GM12878 (cell line): ENCODE results near the gene PCCA. TPM values are rescaled to one million over a fixed set of nuclear protein-coding genes. Genes with fewer than 3 reads are reported as not detected.

Experiments
- BHLHE40 ChIP-seq, 2 experiments: fragments of 450-650 bp in 1 of 2; IDR thresholded peaks; 2 replicates each; pipeline ENCODE4 v1.6.1; 2011 to 2017; ENCODE audit warnings: low read depth in 2 of 2, borderline replicate concordance in 1 of 2, improper control_type of control experiment in 1 of 2, low read length in 1 of 2, mild to moderate bottlenecking in 1 of 2
- CBFB ChIP-seq: IDR thresholded peaks from 2 replicates; pipeline ENCODE4 v1.6.1; 2016; ENCODE audit warnings: antibody characterized with exemption, low read depth
- E2F4 ChIP-seq: IDR thresholded peaks from 2 replicates; pipeline ENCODE4 v1.6.1; 2012; ENCODE audit warnings: low read depth, low read length, improper control_type of control experiment
- EGR1 ChIP-seq, 2 experiments: IDR thresholded peaks; 1 replicate in 1 of 2; 2 replicates in 1 of 2; pipeline ENCODE4 v1.6.1; 2011 to 2012; ENCODE audit warnings: low read depth in 2 of 2, low read length in 2 of 2, borderline replicate concordance in 1 of 2, mild to moderate bottlenecking in 1 of 2, moderate library complexity in 1 of 2
- ELK1 ChIP-seq: IDR thresholded peaks from 2 replicates; pipeline ENCODE4 v1.6.1; 2012; ENCODE audit warnings: low read depth, low read length, improper control_type of control experiment
- HCFC1 ChIP-seq: fragments of 150-350 bp; IDR thresholded peaks from 2 replicates; pipeline ENCODE4 v1.6.1; 2014; ENCODE audit warnings: low read length
- KLF5 ChIP-seq: fragments of 450-650 bp; IDR thresholded peaks from 2 replicates; pipeline ENCODE4 v1.6.1; 2014; ENCODE audit warnings: mild to moderate bottlenecking; ENCODE audit not compliant: partially characterized antibody
- PBX3 ChIP-seq: IDR thresholded peaks from 2 replicates; pipeline ENCODE4 v1.6.1; 2011; ENCODE audit warnings: mild to moderate bottlenecking, low read depth, low read length, moderate library complexity; ENCODE audit not compliant: insufficient replicate concordance
- RELA ChIP-seq: fragments of 450-650 bp; IDR thresholded peaks from 2 replicates; pipeline ENCODE4 v1.8.0; 2014; ENCODE audit warnings: borderline replicate concordance; ENCODE audit not compliant: partially characterized antibody
- SKIL ChIP-seq: fragments of 450-650 bp; IDR thresholded peaks from 2 replicates; pipeline ENCODE4 v1.6.1; 2017; ENCODE audit warnings: mild to moderate bottlenecking, low read depth, inconsistent platforms; ENCODE audit not compliant: poor library complexity, severe bottlenecking
- SREBF2 ChIP-seq: IDR thresholded peaks from 2 replicates; pipeline ENCODE4 v1.6.1; 2012; ENCODE audit warnings: mild to moderate bottlenecking, low read length
- ZBED1 ChIP-seq: IDR thresholded peaks from 2 replicates; pipeline ENCODE4 v1.6.1; 2016; ENCODE audit warnings: borderline replicate concordance
- ZBTB40 ChIP-seq: fragments of 450-650 bp; IDR thresholded peaks from 2 replicates; pipeline ENCODE4 v1.6.1; 2016; ENCODE audit warnings: mild to moderate bottlenecking, moderate library complexity, borderline replicate concordance
- polyA plus RNA-seq, 11 experiments: library from polyadenylated mRNA; depleted of rRNA in 4 of 11; unstranded in 6 of 11; stranded (reverse) in 5 of 11; fragments of >200 nt; fragmentation: Nextera tagmentation in 4 of 11; fragmentation: Illumina TruSeq in 1 of 11; extraction: Ambion mirVana in 4 of 11; extraction: Trizol in 1 of 11; gene quantifications; 1 replicate in 1 of 11; 2 replicates in 10 of 11; pipeline versions ENCODE4 v1.2.1 to v1.2.3, GENCODE V29; 2011 to 2016; ENCODE audit warnings: inconsistent platforms in 2 of 11, missing spikeins in 2 of 11, low read depth in 1 of 11
- total RNA-seq, 4 experiments: library from RNA; depleted of rRNA in 3 of 4; stranded (reverse); fragments of >200 nt in 3 of 4; fragmentation: Illumina TruSeq in 1 of 4; extraction: Trizol in 1 of 4; gene quantifications; 2 replicates each; pipeline versions ENCODE4 v1.2.1 to v1.2.3, GENCODE V29; 2013 to 2021

The PCCA gene
- total and polyA plus RNA-seq, 10 of the 15 experiments (the other 5 are each of a cell fraction or from before 2014, with no cell fraction given), result 5.9 to 18.2 (median 12.4) TPM

- TF ChIP-seq ZBTB40 (peak; percentile 73; the same call in 1 of the 2 replicates), BHLHE40 (IDR thresholded peaks at IDR 0.05; ENCODE audit: borderline replicate concordance in 1 of 2, low read depth in 2 of 2, low read length in 1 of 2) (peak in 1 of 2 experiments; percentile 74; a peak in 3 of 4 replicates), PBX3 (no peak), ZBED1 (no peak), CBFB (no peak), E2F4 (no peak), SKIL (no peak), KLF5 (no peak), HCFC1 (peak; percentile 17; the same call in 1 of the 2 replicates), ELK1 (peak; percentile 62), EGR1 (IDR thresholded peaks at IDR 0.05; ENCODE audit: borderline replicate concordance in 1 of 2, low read depth in 2 of 2, low read length in 2 of 2) (peak in 1 of 2 experiments; percentile 91; a peak in 2 of 3 replicates), RELA (peak; percentile 55), SREBF2 (no peak)
These were observed at the start of gene PCCA (continued) for GRCh38 chr13:100088644-100089464.
